Superior temporal gyrus (tissue), 1 donor: ENCODE results near the gene ARF3.

Source experiments
- DNase-seq: peaks from one replicate; pipeline ENCODE4 v3.0.0-alpha.2; 2016; ENCODE audit errors: extremely low spot score

Gene ARF3

DNA sequence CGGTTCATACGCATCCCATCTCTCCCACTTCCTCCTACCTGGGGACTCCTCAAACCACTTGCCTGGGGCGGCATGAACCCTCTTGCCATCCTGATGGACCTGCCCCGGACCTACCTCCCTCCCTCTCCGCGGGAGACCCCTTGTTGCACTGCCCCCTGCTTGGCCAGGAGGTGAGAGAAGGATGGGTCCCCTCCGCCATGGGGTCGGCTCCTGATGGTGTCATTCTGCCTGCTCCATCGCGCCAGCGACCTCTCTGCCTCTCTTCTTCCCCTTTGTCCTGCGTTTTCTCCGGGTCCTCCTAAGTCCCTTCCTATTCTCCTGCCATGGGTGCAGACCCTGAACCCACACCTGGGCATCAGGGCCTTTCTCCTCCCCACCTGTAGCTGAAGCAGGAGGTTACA, 24.5 kb upstream of the ARF3 start:
- DNase-seq: no peak

DNA sequence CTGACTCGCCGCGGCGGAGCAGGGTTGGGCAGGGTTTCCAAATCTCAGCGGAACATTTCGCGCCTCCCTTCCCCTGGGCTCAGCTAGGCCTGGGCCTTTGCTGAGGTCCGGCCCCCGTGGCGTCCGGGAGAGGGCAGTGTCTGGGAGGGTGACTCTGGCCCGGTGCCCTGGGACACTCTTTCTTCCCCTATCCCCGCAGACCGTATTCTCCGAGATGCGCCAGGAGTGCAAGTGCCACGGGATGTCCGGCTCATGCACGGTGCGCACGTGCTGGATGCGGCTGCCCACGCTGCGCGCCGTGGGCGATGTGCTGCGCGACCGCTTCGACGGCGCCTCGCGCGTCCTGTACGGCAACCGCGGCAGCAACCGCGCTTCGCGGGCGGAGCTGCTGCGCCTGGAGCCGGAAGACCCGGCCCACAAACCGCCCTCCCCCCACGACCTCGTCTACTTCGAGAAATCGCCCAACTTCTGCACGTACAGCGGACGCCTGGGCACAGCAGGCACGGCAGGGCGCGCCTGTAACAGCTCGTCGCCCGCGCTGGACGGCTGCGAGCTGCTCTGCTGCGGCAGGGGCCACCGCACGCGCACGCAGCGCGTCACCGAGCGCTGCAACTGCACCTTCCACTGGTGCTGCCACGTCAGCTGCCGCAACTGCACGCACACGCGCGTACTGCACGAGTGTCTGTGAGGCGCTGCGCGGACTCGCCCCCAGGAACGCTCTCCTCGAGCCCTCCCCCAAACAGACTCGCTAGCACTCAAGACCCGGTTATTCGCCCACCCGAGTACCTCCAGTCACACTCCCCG, 23.9 kb upstream of the ARF3 start:
- no peak for DNase-seq

DNA sequence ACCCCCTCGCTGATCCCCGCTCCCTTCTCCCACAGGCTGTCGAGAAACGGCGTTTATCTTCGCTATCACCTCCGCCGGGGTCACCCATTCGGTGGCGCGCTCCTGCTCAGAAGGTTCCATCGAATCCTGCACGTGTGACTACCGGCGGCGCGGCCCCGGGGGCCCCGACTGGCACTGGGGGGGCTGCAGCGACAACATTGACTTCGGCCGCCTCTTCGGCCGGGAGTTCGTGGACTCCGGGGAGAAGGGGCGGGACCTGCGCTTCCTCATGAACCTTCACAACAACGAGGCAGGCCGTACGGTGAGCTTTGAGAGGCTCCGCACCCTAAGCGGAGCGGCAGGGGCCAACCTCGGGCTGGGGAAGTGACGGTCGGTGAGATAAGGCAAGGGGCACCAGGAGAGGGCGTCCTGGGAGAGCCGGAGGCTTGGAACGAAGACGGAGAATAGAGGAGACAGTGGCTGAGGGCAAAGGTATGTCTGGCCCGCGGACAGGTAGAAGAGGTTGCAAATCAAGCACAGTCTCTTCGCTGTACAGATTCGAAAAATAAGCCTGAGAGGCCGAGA, 23.2 kb upstream of the ARF3 start:
- no peak for DNase-seq

DNA sequence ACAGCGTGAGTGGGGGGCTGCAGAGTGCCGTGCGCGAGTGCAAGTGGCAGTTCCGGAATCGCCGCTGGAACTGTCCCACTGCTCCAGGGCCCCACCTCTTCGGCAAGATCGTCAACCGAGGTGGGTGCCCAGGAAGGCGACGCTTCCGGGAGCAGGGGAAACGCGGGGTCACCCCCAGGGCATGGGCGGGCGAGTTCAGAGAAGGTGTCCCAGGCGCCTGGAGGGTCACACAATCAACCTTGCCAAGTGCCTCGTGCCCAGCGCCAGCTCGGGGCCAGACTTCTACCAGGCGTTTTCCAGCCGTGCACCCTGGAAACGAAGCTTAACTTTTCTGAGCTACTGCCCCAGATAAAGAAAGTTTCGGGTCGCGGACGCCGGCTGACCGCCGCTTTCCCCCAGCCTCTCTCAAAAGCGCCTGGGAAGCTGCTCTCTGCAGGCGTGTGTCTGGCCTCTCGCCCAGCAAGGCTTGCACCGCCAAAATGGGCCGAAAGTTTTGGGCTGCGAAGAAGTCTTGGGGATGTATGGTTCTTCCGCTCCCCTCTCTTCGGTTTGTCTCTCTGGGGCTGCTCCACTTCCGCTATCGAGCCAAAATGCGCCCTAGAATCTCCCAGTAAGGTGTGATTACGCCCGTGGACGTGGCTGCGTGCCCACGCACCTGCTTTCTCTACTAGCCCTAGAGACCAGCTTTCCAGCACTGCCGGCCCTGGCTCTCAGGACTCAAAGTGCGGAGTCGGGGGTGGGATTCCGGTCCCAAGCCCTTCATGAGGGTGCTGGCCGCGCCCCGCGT, 22.5 kb upstream of the ARF3 start:
- DNase-seq: no peak

DNA sequence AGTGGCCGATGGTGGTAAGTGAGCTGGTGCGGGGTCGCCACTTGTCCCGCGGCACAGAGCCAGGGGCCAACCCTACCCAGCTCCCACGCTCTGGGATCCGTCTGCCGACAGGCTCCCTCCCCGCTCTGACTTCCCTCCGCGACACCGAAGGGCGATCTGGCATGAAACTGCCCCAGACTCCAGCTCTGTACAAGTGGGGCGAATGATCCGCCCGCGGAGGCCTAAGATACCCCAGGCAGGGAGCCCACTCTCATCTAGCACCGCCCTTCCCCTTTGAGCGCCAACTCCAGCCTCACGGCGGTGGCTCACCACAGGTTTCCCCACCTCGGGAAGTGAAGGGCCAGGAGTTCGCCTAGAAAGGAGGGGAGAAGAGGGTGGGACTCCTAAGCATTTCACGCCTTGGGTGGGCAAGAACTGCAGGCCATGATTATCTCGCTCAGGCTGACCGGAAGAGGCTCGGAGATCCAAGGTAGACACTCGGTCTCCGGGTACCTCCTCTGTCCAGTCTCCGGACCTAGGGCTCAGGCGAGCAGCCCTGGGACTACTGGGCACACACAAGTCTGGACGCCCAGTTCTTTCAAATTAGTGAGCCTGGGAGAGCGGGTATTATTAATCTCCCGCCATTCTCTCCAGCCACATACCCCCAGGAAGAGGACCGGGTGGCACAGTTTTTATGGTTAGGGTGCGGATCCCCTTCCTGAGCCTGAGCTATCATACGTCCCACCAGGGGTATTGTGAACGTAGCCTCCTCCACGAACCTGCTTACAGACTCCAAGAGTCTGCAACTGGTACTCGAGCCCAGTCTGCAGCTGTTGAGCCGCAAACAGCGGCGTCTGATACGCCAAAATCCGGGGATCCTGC, 21.7 kb upstream of the ARF3 start:
- DNase-seq: no peak

DNA sequence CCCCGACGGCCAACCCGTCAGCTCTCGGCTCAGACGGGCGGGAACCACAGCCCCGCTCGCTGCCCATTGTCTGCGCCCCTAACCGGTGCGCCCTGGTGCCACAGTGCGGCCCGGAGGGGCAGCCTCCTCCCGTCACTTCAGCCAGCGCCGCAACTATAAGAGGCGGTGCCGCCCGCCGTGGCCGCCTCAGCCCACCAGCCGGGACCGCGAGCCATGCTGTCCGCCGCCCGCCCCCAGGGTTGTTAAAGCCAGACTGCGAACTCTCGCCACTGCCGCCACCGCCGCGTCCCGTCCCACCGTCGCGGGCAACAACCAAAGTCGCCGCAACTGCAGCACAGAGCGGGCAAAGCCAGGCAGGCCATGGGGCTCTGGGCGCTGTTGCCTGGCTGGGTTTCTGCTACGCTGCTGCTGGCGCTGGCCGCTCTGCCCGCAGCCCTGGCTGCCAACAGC, 21.0 kb upstream of the ARF3 start, which contains the start of gene WNT1:
Gene WNT1, plus strand, starts transcription at position 32 of the 450 bp plus-strand sequence. Its CDS starts 329 bp downstream, at position 361.
- no peak for DNase-seq

DNA sequence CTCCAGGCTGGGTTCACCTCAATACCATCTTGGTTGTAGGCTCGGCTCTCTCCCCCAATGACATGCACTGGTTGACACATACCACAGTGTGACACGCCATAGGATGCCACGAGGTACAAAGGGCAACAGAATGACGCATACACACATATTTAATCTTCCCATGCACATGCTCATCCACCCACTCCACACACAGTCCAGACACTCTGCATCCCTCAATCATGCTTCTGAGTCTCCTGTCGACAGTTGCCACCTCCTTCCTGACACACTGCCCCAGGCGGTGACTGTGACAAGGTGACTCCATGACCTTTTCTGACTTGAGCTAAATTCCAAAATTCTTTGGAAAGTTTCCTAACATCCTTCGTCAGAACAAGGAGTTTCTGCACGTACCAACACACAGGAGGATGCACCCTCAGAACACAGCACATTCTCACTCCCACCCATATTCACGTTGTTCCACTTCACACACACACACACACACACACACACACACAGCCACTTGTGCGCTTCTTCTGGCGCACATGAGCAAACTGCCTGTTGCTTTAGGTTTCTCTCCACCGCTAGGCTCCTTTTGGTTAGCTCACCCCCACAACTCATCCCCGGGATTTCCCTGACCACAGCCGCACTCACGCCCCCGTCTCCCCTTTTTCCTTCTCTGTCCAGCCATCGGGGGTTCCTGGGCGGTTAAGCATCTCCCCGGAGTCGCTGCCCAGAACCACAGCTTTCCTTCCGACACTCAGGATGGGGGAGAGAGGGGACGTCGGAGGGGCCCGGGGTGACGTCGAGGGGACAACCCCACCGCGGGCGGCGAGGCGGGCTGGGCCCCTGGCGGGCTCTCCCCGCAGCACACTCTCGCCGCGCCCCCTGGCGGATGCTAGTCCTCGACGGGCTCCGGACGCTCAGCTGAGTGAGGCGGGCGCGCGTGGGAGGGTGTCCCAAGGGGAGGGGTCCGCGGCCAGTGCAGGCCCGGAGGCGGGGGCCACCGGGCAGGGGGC, 20.3 kb upstream of the ARF3 start:
- no peak for DNase-seq

DNA sequence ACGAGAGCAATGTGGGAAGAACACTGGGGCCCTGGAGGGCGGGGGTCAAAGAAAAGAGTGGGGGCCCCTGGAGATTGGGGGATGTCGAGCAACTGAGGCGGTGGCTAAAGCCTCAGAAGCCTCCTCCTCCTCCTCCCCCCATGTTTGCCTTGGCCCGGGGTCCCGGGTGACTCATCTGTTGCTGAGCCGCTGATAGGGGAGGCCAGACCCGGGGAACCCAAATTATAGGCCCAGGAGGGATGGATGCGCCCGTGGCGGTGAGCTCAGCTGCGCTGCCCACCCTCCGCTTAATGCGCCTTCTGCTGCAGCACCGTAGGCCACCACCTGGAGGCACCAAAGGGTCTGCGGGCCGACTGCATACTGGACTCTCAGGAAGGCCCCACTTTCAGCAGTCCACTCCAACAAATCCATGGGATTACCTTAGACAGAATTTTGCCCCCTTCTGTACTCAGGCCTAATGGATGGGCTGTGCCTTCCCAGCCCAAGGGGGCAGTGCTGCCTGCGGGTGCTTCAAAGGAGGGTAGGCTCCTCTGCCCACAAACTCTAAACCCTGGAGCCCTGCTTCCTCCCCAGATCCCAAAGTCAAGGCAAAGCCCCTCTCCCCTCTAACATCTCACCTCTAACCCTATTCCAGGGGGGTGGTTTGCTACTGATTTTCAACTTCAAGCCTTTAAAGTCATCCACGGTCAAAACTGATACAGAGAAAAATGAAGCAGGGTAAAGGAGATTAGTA, 16.8 kb upstream of the ARF3 start:
- no peak for DNase-seq

DNA sequence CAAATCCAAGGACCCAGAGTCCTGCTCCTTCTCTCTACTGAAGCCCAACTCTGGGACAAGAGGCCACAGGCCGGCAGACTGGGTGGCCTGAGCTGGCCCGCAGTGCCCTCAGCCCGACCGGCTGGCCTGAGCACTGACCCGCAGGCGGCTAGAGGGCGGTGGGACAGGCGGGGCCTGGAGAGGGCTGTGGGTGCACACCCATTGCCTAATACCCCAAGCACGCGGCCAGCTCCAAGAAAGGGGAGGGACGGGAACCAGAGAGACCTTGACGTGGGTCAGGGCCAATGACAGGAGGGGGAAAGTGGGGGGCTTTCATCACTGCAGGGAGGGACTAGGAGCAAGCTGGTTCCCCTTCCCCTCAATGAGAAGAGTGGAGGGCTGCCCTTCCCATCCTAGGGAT, 16.2 kb upstream of the ARF3 start:
- no peak for DNase-seq

DNA sequence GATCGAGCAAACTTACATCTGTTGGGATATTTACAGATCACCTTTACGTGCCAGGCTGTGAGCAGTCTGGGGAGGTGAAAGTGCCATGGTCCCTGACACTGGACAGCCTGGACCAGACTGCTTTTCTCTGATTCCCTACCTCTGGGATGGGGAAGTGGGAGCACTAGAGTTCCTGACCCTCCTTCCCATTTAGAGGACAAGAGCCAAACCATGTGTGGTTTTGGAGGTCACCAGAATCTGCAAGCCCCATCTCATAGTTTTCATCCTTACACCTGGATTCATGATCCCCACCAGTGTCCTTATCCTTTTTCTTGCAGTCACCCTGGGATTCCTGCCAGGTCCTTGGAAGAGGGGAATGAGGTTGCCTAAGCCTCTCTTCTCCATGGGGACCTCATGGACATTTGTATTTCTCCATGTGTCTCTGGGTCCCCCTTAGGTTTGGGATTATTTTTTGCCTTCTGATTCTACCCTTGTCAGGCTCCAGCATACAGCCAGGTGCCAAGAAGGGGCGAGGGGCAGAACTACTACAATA, 15.7 kb upstream of the ARF3 start:
- no peak for DNase-seq

DNA sequence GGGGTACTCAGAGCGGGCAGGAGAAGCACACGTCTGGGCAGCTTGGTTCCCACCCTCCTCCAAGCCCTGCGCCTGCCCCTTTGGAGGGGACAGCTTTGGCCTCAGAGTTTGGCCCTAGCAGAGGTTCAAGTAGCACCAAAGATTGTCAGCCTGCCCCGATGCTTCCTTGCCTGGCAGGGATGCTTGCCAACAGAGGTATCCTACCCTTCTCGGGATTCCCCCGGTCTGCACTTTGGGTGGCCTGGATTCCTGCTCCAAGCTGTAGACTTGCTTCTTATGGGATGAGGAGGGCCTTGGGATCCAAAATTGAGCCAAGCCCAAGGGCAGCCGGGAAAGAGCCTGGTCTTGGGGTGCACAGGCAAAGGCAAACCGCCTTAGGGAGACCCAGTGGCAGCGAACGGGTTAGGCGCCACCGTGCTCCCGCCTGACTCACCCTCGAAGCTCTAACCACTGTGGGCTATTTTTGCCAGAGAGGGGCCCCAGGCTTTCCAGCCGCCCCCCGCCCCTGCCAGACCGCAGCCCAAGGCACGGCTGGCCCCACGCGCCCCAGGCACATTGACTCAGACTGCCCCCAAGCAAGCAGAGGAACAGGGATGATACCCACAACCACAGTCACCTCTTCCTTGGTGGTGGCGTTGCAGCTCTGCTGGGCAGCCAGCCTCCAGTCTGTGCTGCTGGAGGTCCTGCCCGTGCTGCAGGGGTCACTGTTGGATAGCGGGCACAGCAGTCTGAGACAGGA, 15.1 kb upstream of the ARF3 start:
- no peak for DNase-seq

DNA sequence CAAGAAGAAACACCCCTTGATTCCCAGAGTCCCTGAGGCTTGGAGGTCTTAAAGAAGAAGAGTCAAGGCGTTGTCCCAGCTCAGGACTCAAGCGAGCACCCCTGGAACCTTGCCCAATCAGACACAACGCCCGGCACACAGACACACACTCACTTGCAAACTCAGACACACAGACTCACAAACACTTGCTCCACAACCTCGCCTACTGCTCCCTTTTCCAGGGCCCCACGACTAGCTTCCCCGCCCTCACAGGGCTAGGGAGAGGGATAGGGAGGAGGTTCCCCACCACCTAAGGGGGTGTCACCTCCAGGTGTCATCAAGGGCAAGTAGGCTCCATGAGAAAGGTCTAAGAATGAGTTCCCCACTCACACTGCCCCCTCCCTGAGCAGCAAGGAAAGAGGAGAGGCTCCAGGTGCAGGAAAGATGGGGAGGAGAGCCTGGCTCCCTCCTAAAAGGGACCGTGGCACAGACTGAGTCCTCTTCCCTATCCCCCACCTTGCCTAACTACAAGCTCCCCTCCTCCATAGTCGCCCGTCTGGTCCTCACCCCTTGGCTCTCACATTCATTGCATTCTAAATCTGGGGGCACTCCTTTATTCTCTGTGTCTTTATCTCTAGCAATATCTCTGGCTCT, 13.5 kb upstream of the ARF3 start:
- DNase-seq: no peak

DNA sequence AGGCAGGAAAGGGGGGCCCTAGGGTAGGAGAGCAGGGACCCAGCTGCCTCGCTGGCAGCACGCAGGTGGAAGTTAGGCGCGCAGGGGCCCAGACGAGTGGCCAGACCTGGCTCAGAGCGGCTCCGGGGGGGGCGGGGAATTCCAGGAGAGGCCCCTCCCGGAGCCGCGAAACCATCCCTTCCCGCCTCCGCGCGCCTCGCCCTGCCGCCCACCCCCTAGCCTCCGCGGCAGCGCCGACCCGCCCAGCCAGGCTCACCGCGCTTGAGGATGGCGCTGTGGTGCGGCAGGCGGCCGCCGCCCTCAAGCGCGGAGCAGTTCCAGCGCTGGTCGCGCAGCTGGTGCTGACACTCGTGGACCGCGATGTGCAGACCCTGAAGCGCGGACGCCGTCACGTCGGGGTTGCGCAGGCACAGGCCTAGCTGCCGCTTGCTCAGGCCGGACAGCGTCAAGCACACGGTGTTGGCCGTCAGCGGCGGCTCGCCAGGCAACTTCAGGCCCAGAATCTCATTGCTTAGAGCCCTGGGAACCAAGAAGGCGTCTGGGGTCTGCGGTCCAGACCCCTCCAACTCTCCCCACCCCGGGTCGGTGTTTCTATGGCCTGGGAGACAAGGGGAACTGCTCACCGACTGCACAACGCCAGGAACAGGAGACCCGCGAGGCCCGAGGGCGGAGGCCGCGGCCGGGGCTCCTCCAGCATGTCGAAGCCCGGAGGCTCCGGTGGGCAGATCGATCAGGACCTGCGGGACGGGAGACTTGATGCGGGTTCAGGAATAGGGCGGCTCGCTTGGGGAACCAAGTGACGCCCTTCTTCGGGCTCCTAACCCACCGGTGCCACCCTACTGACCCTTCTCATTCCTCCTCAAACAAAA, 12.8 kb upstream of the ARF3 start:
- no peak for DNase-seq

DNA sequence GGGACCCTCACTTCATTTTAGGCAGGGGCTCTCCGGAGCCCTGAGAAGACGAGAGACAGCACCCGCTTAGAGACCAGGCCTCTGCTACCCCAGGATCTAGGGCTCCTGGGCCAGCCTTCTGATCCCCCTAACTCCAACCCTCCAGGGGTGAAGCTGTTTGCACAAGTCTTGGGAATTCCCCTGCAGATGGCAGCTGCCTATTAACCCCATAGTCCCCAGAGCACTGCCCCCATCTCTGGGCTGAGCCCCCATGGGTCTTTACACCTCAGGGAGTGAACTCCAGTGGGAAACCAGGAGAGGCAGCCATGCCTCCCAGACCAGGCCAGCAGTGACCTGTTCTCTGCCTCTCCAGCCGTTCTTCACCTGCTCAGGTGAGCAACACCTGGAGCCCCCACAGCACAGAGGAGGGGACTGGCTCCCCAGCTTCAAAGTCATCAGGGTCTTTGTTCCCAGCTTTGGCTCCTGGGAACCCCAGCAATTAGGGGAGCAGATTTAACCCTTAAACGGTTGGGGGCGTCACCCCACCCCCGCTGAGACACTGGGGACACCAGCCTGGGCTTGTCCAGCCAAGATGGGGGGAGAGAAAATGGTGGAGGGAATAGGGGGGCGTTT, 12.0 kb upstream of the ARF3 start:
- no peak for DNase-seq

DNA sequence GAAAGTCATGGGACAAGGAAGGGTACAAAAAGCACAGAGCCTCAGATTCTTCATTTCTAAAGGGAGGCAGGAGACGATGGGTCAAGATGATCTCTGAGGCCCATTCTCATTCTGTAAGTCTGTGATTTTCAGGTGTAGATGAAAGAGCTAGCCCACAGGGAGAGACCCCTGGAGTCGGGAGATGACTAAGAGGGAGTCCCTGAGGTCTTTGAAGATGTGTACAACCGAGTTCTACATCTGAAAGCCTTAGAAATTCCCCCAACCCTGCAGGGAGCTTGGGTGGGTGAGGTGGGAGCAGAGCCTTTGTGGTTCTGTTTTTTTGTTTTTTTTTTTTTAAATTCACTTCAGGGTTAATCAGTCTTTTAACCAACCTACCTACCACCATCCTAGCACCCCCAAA, 11.2 kb upstream of the ARF3 start:
- no peak for DNase-seq

DNA sequence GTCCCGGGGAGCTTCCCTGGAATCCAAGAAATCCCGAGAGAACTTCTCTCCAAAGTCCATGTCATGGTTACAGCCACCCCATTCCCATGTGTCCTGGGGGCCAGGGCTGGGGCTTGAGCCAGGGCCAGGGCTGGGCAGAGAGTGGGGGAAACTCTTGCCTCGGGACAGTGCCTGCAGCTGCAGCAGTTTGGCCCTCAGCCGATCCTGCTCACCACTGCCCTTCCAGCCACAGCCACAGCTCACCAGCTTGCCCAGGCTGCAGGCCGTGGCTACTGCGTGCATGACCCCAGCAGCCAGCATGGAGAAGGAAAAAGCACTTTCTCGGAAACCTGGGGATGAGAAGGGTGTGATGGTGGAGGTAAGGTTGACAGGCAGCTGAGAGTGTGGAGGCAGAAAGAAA, 10.7 kb upstream of the ARF3 start:
- DNase-seq: no peak
